ENCODE measurements around the gene GEN1.

DNA sequence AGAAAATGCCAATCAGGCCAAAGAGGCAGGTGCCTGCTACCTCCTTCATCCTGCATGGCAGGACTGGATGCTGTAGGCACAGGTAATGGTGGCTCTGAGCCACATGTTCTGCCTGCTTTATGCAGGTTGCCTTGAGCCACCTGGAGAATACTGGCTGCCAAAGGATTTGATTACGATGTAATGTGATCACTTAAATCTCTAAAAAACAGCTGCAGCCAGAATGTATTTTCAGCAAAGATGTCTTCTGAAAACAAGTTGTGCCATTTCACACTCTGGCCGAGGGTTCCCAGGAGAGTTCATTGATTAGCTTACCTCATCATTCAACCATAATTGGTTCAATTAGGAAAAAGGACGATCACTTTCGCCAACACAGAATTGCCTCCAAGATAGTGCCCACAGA is 44.4 kb downstream of the GEN1 start:
- TF ChIP-seq ELF4 (CRISPR knock-in tag; IDR thresholded peaks at IDR 0.05; ENCODE audit: low read depth) (no peak), RELA (CRISPR knock-in tag; IDR thresholded peaks at IDR 0.05; ENCODE audit: borderline replicate concordance) (no peak), CTCF (IDR thresholded peaks at IDR 0.05) (no peak), SMAD3 (CRISPR knock-in tag; IDR thresholded peaks at IDR 0.05; ENCODE audit: borderline replicate concordance) (no peak), NFYB (CRISPR knock-in tag; conservative IDR thresholded peaks at IDR 0.05; ENCODE audit: low read depth) (no peak), JUN (CRISPR knock-in tag; IDR thresholded peaks at IDR 0.05) (no peak), SP1 (CRISPR knock-in tag; conservative IDR thresholded peaks at IDR 0.05) (no peak), FOXJ3 (CRISPR knock-in tag; IDR thresholded peaks at IDR 0.05; ENCODE audit: borderline replicate concordance) (no peak)
- TF ChIP-seq, protein P1, sequence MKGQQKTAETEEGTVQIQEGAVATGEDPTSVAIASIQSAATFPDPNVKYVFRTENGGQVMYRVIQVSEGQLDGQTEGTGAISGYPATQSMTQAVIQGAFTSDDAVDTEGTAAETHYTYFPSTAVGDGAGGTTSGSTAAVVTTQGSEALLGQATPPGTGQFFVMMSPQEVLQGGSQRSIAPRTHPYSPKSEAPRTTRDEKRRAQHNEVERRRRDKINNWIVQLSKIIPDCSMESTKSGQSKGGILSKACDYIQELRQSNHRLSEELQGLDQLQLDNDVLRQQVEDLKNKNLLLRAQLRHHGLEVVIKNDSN (CRISPR knock-in tag; IDR thresholded peaks at IDR 0.05) = no peak
- TF ChIP-seq, protein P2, sequence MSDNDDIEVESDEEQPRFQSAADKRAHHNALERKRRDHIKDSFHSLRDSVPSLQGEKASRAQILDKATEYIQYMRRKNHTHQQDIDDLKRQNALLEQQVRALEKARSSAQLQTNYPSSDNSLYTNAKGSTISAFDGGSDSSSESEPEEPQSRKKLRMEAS (CRISPR knock-in tag; IDR thresholded peaks at IDR 0.05) = no peak

Measured in WTC11 (cell line).